AG04449 (cell line): Measurements from ENCODE around the gene TMEM266.

Source experiments
- CTCF ChIA-PET: fragments of 350-600 bp; formaldehyde crosslinking; extraction: SDS; loops from one replicate; lab custom pipeline; 2021; ENCODE audit warnings: antibody characterized with exemption; lab: Yijun Ruan, JAX
- POLR2A ChIA-PET: fragments of 400-600, 350-600 bp; formaldehyde crosslinking; extraction: SDS; loops from one replicate; lab custom pipeline; 2020; ENCODE audit warnings: antibody characterized with exemption, inconsistent platforms; lab: Yijun Ruan, JAX
- DNase-seq: peaks from one replicate; pipeline ENCODE4 v3.0.0-alpha.2; 2010; ENCODE audit warnings: low read depth, low spot score
- H3K4me3 ChIP-seq: 2 replicates; pipeline ENCODE4 v1.5.1; 2011; ENCODE audit warnings: low read depth, mild to moderate bottlenecking, control low read depth, low read length
- TF ChIP-seq, protein P1 (sequence below): IDR thresholded peaks from one replicate; pipeline ENCODE4 v1.5.1; 2011; ENCODE audit warnings: mild to moderate bottlenecking, moderate library complexity, low read length, control low read depth, inconsistent platforms; ENCODE audit not compliant: insufficient read depth; ENCODE audit errors: missing control alignments

The TMEM266 gene

DNA sequence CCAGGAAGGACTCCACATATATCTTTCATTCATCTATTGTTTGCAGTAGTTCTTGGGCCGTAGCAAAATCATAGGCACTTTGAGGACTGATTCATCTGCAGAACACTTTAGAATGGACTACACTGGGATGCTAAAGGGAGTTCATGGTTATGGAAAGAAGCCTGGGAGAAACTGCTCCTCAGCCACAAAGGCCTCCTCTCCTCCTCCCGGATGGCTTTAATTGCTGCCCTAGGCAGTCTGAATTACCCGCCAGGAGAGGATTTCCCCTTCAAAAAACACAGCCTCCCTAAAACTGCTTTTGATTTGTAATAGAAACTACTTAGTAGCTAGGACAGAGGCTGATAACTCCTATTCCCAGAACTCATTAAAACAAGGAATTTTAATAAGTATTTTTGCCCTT is 4.6 kb downstream of the TMEM266 start:
- TF ChIP-seq, protein P1, sequence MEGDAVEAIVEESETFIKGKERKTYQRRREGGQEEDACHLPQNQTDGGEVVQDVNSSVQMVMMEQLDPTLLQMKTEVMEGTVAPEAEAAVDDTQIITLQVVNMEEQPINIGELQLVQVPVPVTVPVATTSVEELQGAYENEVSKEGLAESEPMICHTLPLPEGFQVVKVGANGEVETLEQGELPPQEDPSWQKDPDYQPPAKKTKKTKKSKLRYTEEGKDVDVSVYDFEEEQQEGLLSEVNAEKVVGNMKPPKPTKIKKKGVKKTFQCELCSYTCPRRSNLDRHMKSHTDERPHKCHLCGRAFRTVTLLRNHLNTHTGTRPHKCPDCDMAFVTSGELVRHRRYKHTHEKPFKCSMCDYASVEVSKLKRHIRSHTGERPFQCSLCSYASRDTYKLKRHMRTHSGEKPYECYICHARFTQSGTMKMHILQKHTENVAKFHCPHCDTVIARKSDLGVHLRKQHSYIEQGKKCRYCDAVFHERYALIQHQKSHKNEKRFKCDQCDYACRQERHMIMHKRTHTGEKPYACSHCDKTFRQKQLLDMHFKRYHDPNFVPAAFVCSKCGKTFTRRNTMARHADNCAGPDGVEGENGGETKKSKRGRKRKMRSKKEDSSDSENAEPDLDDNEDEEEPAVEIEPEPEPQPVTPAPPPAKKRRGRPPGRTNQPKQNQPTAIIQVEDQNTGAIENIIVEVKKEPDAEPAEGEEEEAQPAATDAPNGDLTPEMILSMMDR, result no peak
- ChIA-PET POLR2A (no interaction called here), CTCF (interaction anchor here (15.0 kb wide), 1 partner anchor 75 kb away, joined by 230 read pairs; no protein-coding TSS in a partner anchor)
- no peak overlapping the region for H3K4me3 ChIP-seq
- DNase-seq, result no peak

DNA sequence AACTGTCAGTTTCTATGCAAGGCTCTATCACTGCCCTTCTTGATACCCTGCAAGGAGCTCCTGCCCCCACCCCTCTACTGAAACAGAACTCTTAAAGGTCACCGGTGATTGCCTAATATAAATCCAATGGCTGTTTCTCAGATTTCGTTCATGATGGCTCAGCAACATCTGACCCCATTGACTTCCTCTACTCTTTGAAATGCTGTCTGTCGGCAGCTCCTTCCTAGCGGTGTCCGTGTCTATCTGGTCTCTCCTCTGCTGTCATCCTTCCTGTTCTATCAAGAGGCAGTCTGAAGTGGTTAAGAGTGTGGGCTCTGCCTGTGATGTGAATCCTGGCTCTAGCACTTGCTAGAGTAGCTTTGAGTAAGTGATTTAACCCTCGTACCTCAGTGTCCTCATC is 5.5 kb downstream of the TMEM266 start:
- no peak for DNase-seq
- ChIA-PET CTCF (interaction anchor here (1.9 to 15.0 kb wide), 2 partner anchors 9 to 74 kb away, joined by 9 to 230 read pairs; no protein-coding TSS in a partner anchor), POLR2A (no interaction called here)
- TF ChIP-seq, protein P1, result no peak
- H3K4me3 ChIP-seq, result no peak overlapping the region

DNA sequence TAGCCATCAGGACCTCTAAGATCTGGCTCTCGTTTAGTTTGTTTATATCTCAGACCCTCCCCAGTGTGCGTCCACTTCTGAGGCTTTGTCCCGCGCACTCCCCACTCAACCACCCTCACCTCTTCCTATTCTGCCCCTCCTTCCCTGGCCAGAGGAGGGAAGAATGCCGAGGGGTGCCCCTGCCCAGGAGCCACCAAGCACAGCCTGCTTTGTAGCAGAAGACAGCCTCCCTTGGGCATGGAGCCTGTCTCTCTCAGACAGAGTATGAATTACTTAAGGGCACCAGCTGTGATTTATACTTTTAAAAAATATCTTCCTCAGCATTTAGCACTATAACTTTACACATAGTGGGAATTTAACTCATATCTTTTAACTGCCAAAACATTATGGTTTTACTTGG is 6.0 kb downstream of the TMEM266 start:
- DNase-seq, result no peak
- ChIA-PET CTCF (interaction anchor here (1.9 to 15.0 kb wide), 2 partner anchors 9 to 74 kb away, joined by 9 to 230 read pairs; no protein-coding TSS in a partner anchor), POLR2A (no interaction called here)
- H3K4me3 ChIP-seq, result no peak overlapping the region
- TF ChIP-seq, protein P1, result no peak

DNA sequence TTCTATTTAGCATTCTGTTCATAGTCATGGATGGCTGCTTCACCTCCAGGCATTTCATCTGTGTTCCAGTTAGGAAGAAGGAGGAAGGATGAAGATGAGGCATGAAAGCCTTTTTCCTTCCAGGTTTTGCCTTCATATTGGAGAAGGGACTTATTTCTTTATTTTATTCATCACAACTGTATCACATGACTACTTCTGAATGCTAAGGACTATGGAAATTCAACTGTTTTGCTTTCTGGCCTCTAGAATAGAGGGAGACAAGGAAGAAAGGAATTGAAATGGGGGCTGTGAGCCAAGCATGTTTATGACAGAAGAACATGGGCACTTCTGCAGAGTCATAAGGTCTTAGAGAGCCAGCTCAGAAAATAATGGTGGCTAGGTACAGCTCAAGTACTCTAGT is 10.4 kb downstream of the TMEM266 start:
- CTCF ChIA-PET, result no interaction called here
- H3K4me3 ChIP-seq, result no peak overlapping the region
- no peak for DNase-seq
- TF ChIP-seq, protein P1, result no peak
- POLR2A ChIA-PET, result no interaction called here

DNA sequence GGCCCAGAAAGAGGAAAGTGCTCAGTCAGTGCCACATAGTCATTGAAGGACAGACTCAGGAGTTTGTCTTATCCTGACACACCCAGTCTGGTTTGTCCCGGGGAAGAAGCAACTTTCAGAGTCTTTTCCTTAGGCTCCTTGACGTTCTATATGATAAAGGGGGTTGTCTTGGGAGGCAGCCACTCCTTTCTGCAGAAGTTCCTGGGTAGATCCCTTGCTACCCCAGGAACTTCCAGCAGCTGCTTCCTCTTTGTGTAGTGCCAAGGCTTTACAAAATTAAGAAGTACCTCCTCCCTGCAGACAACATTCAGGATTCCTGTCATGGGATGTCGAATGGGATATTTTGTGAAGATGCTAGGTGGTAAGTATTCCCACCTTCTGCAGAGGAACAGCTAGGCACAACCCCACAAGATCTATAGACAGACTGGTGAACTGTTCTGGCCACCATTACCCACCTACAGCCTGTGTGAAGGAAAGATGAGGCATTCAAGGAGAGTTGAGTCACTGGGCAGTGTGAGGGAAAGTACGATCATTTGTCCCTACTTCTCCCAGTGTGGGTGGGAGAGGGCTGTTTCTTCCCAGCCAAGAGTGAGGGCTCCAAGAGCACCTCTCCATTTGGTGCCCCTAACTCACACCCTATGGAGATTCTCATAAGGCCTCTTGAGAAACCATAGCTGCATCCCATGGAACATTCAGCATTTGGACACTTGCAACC is 11.3 kb downstream of the TMEM266 start:
- H3K4me3 ChIP-seq, result no peak overlapping the region
- TF ChIP-seq, protein P1, result no peak
- ChIA-PET CTCF (no interaction called here), POLR2A (no interaction called here)
- no peak for DNase-seq

DNA sequence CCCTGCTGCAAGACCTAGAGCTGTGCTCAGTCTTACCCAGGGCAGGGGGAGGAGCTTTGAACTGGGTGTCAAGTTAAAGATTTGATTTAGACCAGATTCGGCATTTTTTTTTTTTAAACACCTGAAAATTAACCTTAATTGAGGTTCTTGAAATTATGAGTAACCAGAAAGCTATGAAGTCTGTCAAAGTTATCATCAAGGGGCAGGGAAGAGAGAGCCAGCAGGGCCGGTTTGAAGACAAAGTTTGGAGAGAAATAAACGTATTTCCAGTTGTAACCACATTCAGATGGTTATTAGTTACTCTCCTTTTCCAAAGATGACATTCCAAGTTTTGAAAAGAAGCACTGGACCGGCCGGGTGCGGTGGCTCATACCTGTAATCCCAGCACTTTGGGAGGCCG is 12.0 kb downstream of the TMEM266 start:
- ChIA-PET CTCF (no interaction called here), POLR2A (no interaction called here)
- TF ChIP-seq, protein P1, result no peak
- no peak for DNase-seq
- no peak overlapping the region for H3K4me3 ChIP-seq
